Fibroblast of skin of back (primary cell): Measurements from ENCODE around the gene PIK3R5.
"Not testable (repeated sequence)": the region's sequence is repeated elsewhere in the genome, so short reads cannot be mapped to it uniquely, and the experiment has no call there.

ENCODE experiments used
- DNase-seq: peaks from one replicate; pipeline ENCODE4 v3.0.0-alpha.2; 2013

Gene PIK3R5

GRCh38 chr17:8986295-8986694, 20.8 kb upstream of the PIK3R5 start:
- DNase-seq = no peak

GRCh38 chr17:8985054-8985701, 19.7 kb upstream of the PIK3R5 start:
- no peak for DNase-seq

GRCh38 chr17:8984225-8984624, 18.7 kb upstream of the PIK3R5 start:
- DNase-seq = not testable (repeated sequence)

GRCh38 chr17:8981443-8981842, 15.9 kb upstream of the PIK3R5 start:
- no peak for DNase-seq

- DNase-seq = no peak
Measured at GRCh38 chr17:8979715-8980114, 14.2 kb upstream of the PIK3R5 start.

GRCh38 chr17:8976638-8977037, 11.1 kb upstream of the PIK3R5 start:
- DNase-seq = no peak

GRCh38 chr17:8975091-8975725, 9.7 kb upstream of the PIK3R5 start:
- DNase-seq = no peak

GRCh38 chr17:8969901-8970300, 4.4 kb upstream of the PIK3R5 start:
- no peak for DNase-seq

- no peak for DNase-seq
Measured at GRCh38 chr17:8968503-8968902, 3.0 kb upstream of the PIK3R5 start.

GRCh38 chr17:8967861-8968260, 2.4 kb upstream of the PIK3R5 start:
- no peak for DNase-seq

- DNase-seq = no peak
Measured at GRCh38 chr17:8966926-8967325, 1.4 kb upstream of the PIK3R5 start.

- no peak for DNase-seq
Measured at GRCh38 chr17:8964801-8965393, 610 bp downstream of the PIK3R5 start.

GRCh38 chr17:8963647-8964258, 1.8 kb downstream of the PIK3R5 start:
- DNase-seq = no peak

- DNase-seq = no peak
Measured at GRCh38 chr17:8963014-8963413, 2.5 kb downstream of the PIK3R5 start.

GRCh38 chr17:8961829-8962228, 3.7 kb downstream of the PIK3R5 start:
- no peak for DNase-seq

- DNase-seq = no peak
Measured at GRCh38 chr17:8960325-8961140, 5.0 kb downstream of the PIK3R5 start.

GRCh38 chr17:8959312-8959918, 6.1 kb downstream of the PIK3R5 start:
- DNase-seq = no peak

- no peak for DNase-seq
Measured at GRCh38 chr17:8957721-8958120, 7.8 kb downstream of the PIK3R5 start.

- DNase-seq = no peak
Measured at GRCh38 chr17:8956465-8956902, 9.0 kb downstream of the PIK3R5 start.

- no peak for DNase-seq
Measured at GRCh38 chr17:8955021-8955959, 10.2 kb downstream of the PIK3R5 start.

GRCh38 chr17:8954339-8954738, 11.2 kb downstream of the PIK3R5 start:
- DNase-seq = no peak
